Effector memory CD8-positive, alpha-beta T cell (primary cell): Measurements from ENCODE around the gene LRCH3.
"Not testable (repeated sequence)": the region's sequence is repeated elsewhere in the genome, so short reads cannot be mapped to it uniquely, and the experiment has no call there.

Experiments used
- ATAC-seq: fragments of 150-1000 bp; cut with Tn5 transposase; replicated peaks from 2 replicates; pipeline ENCODE4 v1.10.0; 2021; ENCODE audit warnings: mild to moderate bottlenecking, moderate library complexity
- DNase-seq, 3 experiments: peaks; one replicate each; pipeline ENCODE4 v3.0.0; 2021
- H3K27ac Mint-ChIP-seq, 2 donors: one replicate each; pipeline ENCODE4 v1.8.0; 2022; ENCODE audit warnings: mild to moderate bottlenecking in 2 of 2, mixed read lengths in 2 of 2, moderate library complexity in 2 of 2
- H3K27me3 Mint-ChIP-seq, 2 donors: one replicate each; pipeline ENCODE4 v1.8.0; 2022; ENCODE audit warnings: mixed read lengths in 2 of 2
- H3K36me3 Mint-ChIP-seq: one replicate; pipeline ENCODE4 v1.8.0; 2022; ENCODE audit warnings: mild to moderate bottlenecking, moderate library complexity, mixed read lengths; ENCODE audit not compliant: insufficient read depth
- H3K4me1 Mint-ChIP-seq, 2 donors: one replicate each; pipeline ENCODE4 v1.8.0; 2022; ENCODE audit warnings: low read depth in 2 of 2, mixed read lengths in 2 of 2
- H3K4me3 Mint-ChIP-seq, 2 donors: one replicate each; pipeline ENCODE4 v1.8.0; 2022; ENCODE audit warnings: mild to moderate bottlenecking in 2 of 2, mixed read lengths in 2 of 2, moderate library complexity in 2 of 2
- H3K9me3 Mint-ChIP-seq, 2 donors: one replicate each; pipeline ENCODE4 v1.8.0; 2022; ENCODE audit warnings: mixed read lengths in 2 of 2

LRCH3 gene

GRCh38 chr3:197887430-197888053 lies 96.5 kb downstream of the LRCH3 start:
- H3K4me1 Mint-ChIP-seq, H3K27ac Mint-ChIP-seq, ATAC-seq, DNase-seq, H3K4me3 Mint-ChIP-seq, H3K27me3 Mint-ChIP-seq, H3K9me3 Mint-ChIP-seq: not testable (repeated sequence)
- peaks cover 27% of the 10 kb centered on the region for H3K36me3 Mint-ChIP-seq

GRCh38 chr3:197888511-197888910 lies 97.5 kb downstream of the LRCH3 start:
- H3K27ac Mint-ChIP-seq = peak overlapping the region in 1 of 2 donors; percentile 62
- H3K4me3 Mint-ChIP-seq = no peak overlapping the region
- no peaks in the 10 kb centered on the region for H3K9me3 Mint-ChIP-seq
- no peaks in the 10 kb centered on the region for H3K27me3 Mint-ChIP-seq
- no peak for ATAC-seq
- peaks cover 27% of the 10 kb centered on the region for H3K36me3 Mint-ChIP-seq
- no peak for DNase-seq
- H3K4me1 Mint-ChIP-seq = no peaks in the 10 kb centered on the region

GRCh38 chr3:197889204-197889930 lies 98.3 kb downstream of the LRCH3 start:
- Mint-ChIP-seq H3K27ac (peak overlapping the region in 1 of 2 donors; percentile 62), H3K4me1 (no peaks in the 10 kb centered on the region), H3K4me3 (no peak overlapping the region)

GRCh38 chr3:197890693-197891092 lies 99.6 kb downstream of the LRCH3 start:
- DNase-seq (no peak), ATAC-seq (no peak)
- peaks cover 15% of the 10 kb centered on the region for H3K36me3 Mint-ChIP-seq
- H3K27me3 Mint-ChIP-seq = no peaks in the 10 kb centered on the region
- H3K4me3 Mint-ChIP-seq = no peak overlapping the region
- peak overlapping the region in 1 of 2 donors; percentile 58 for H3K27ac Mint-ChIP-seq
- H3K4me1 Mint-ChIP-seq = no peaks in the 10 kb centered on the region
- H3K9me3 Mint-ChIP-seq = no peaks in the 10 kb centered on the region

More at GRCh38 chr3:197889204-197889930, 98.3 kb downstream of the LRCH3 start:
- Mint-ChIP-seq H3K9me3 (no peaks in the 10 kb centered on the region), H3K27me3 (no peaks in the 10 kb centered on the region), H3K36me3 (peaks cover 22% of the 10 kb centered on the region)
- DNase-seq = no peak
- ATAC-seq = no peak

GRCh38 chr3:197892162-197892561 lies 101.1 kb downstream of the LRCH3 start:
- Mint-ChIP-seq H3K9me3 (no peaks in the 10 kb centered on the region), H3K36me3 (peaks cover 4% of the 10 kb centered on the region), H3K27me3 (no peaks in the 10 kb centered on the region), H3K27ac (no peak overlapping the region), H3K4me3 (no peak overlapping the region), H3K4me1 (no peaks in the 10 kb centered on the region)
- no peak for ATAC-seq
- no peak for DNase-seq

- Mint-ChIP-seq H3K4me3 (no peak overlapping the region), H3K27ac (no peak overlapping the region), H3K4me1 (peaks cover 0 to 4% of the 10 kb centered on the region in 2 donors), H3K27me3 (no peaks in the 10 kb centered on the region), H3K36me3 (peaks cover 4% of the 10 kb centered on the region), H3K9me3 (no peaks in the 10 kb centered on the region)
- ATAC-seq (no peak), DNase-seq (no peak)
Observed at GRCh38 chr3:197896421-197896820, 105.4 kb downstream of the LRCH3 start.

GRCh38 chr3:197899833-197900478 lies 108.9 kb downstream of the LRCH3 start:
- no peak for ATAC-seq
- Mint-ChIP-seq H3K36me3 (peaks cover 4% of the 10 kb centered on the region), H3K27me3 (no peaks in the 10 kb centered on the region), H3K4me1 (peaks cover 0 to 4% of the 10 kb centered on the region in 2 donors), H3K27ac (no peak overlapping the region), H3K9me3 (no peaks in the 10 kb centered on the region), H3K4me3 (no peak overlapping the region)
- no peak for DNase-seq

- H3K4me1 Mint-ChIP-seq = peaks cover 6 to 11% of the 10 kb centered on the region in 2 donors
- no peak overlapping the region for H3K27ac Mint-ChIP-seq
- no peak for ATAC-seq
- H3K36me3 Mint-ChIP-seq = peaks cover 4% of the 10 kb centered on the region
- no peak overlapping the region for H3K4me3 Mint-ChIP-seq
- H3K9me3 Mint-ChIP-seq = no peaks in the 10 kb centered on the region
- no peak for DNase-seq
- H3K27me3 Mint-ChIP-seq = no peaks in the 10 kb centered on the region
Observed at GRCh38 chr3:197901626-197902025, 110.6 kb downstream of the LRCH3 start.

GRCh38 chr3:197906023-197906849 lies 115.2 kb downstream of the LRCH3 start:
- no peaks in the 10 kb centered on the region for H3K27me3 Mint-ChIP-seq
- H3K27ac Mint-ChIP-seq = peak overlapping the region; percentile 8 to 62
- peaks cover 6 to 8% of the 10 kb centered on the region in 2 donors for H3K4me1 Mint-ChIP-seq
- peak; percentile 70 to 76 (median 71) for DNase-seq
- ATAC-seq = peak; percentile 92
- H3K9me3 Mint-ChIP-seq = no peaks in the 10 kb centered on the region
- peaks cover 6% of the 10 kb centered on the region for H3K36me3 Mint-ChIP-seq
- H3K4me3 Mint-ChIP-seq = peak overlapping the region; percentile 25 to 58

GRCh38 chr3:197906850-197907187 lies 115.8 kb downstream of the LRCH3 start:
- Mint-ChIP-seq H3K4me3 (no peak overlapping the region), H3K36me3 (peaks cover 6% of the 10 kb centered on the region), H3K4me1 (peaks cover 6 to 8% of the 10 kb centered on the region in 2 donors), H3K27ac (peak overlapping the region in 1 of 2 donors; percentile 8), H3K27me3 (no peaks in the 10 kb centered on the region), H3K9me3 (no peaks in the 10 kb centered on the region)
- no peak for ATAC-seq
- no peak for DNase-seq

GRCh38 chr3:197907196-197907595 lies 116.1 kb downstream of the LRCH3 start:
- no peaks in the 10 kb centered on the region for H3K9me3 Mint-ChIP-seq
- peaks cover 6% of the 10 kb centered on the region for H3K36me3 Mint-ChIP-seq
- DNase-seq (no peak), ATAC-seq (no peak)
- peak overlapping the region in 1 of 2 donors; percentile 8 for H3K27ac Mint-ChIP-seq
- H3K4me3 Mint-ChIP-seq = no peak overlapping the region
- H3K27me3 Mint-ChIP-seq = no peaks in the 10 kb centered on the region
- H3K4me1 Mint-ChIP-seq = peaks cover 6 to 8% of the 10 kb centered on the region in 2 donors

GRCh38 chr3:197908550-197908949 lies 117.5 kb downstream of the LRCH3 start:
- not testable (repeated sequence) for H3K9me3 Mint-ChIP-seq, ATAC-seq, H3K4me3 Mint-ChIP-seq, H3K36me3 Mint-ChIP-seq, H3K27me3 Mint-ChIP-seq, H3K27ac Mint-ChIP-seq, DNase-seq
- H3K4me1 Mint-ChIP-seq = peaks cover 9 to 17% of the 10 kb centered on the region in 2 donors
